Tibial nerve (tissue), 4 donors: ENCODE data around the gene MED15. TPM values are rescaled to one million over a fixed set of nuclear protein-coding genes. Genes with fewer than 3 reads are reported as not detected.
A peak's percentile ranks its signal among the peaks of the same experiment; 100 is the strongest.
"Not testable (repeated sequence)": the region's sequence is repeated elsewhere in the genome, so short reads cannot be mapped to it uniquely, and the experiment has no call there.

ENCODE experiments used
- DNase-seq, 2 donors: peaks; one replicate each; pipeline ENCODE4 v3.0.0-alpha.2; 2019; ENCODE audit warnings: low spot score in 2 of 2
- H3K27ac ChIP-seq, 4 donors: fragments of 200-600 bp; sonication (generic) in 3 of 4; one replicate each; pipeline ENCODE4 v1.5.1; 2017 to 2019; ENCODE audit warnings: mild to moderate bottlenecking in 1 of 4
- H3K27me3 ChIP-seq, 2 donors: fragments of 200-600 bp; sonication (generic) in 1 of 2; one replicate each; pipeline versions ENCODE4 v1.5.1 to v1.6.0; 2017 to 2019
- H3K36me3 ChIP-seq, 3 donors: fragments of 200-600 bp; sonication (generic); one replicate each; pipeline ENCODE4 v1.5.1; 2018 to 2019
- H3K4me1 ChIP-seq, 4 donors: fragments of 200-600 bp; sonication (generic) in 3 of 4; one replicate each; pipeline ENCODE4 v1.5.1; 2017 to 2019
- H3K4me3 ChIP-seq, 4 donors: fragments of 200-600 bp; sonication (generic) in 3 of 4; one replicate each; pipeline ENCODE4 v1.5.1; 2017 to 2019; ENCODE audit warnings: mild to moderate bottlenecking in 1 of 4, moderate library complexity in 1 of 4
- H3K9me3 ChIP-seq, 4 donors: fragments of 200-600 bp; sonication (generic) in 3 of 4; one replicate each; pipeline ENCODE4 v1.5.1; 2017 to 2019
- CTCF ChIP-seq, 5 experiments: fragments of 200-600 bp in 3 of 5; fragments of 450-650 bp in 2 of 5; sonication (generic) in 3 of 5; IDR thresholded peaks; one replicate each; pipeline ENCODE4 v1.5.1; 2016 to 2019; ENCODE audit warnings: antibody characterized with exemption in 5 of 5, mild to moderate bottlenecking in 3 of 5, moderate library complexity in 2 of 5
- EP300 ChIP-seq, 2 donors: sonication (generic); formaldehyde crosslinking; IDR thresholded peaks; one replicate each; pipeline ENCODE4 v1.6.1; 2017; ENCODE audit warnings: antibody characterized with exemption in 2 of 2, mild to moderate bottlenecking in 1 of 2
- POLR2A ChIP-seq, 2 donors: fragments of 450-650 bp; IDR thresholded peaks; one replicate each; pipeline ENCODE4 v1.6.1; 2017; ENCODE audit warnings: antibody characterized with exemption in 2 of 2, mild to moderate bottlenecking in 2 of 2, moderate library complexity in 2 of 2
- WGBS, 2 donors: methylation state at CpG; one replicate each; pipeline ENCODE4 v1.1.5; 2018; 5-methylcytosine and 5-hydroxymethylcytosine counted together
- total RNA-seq, 4 donors: library from RNA; depleted of rRNA; stranded (reverse); fragments of >200 nt; gene quantifications; one replicate each; pipeline ENCODE4 v1.1.0, GENCODE V29; 2016

MED15 gene
- total RNA-seq, 4 donors from 2014 or later, result 49.2 to 147 (median 102) TPM

- Histone ChIP-seq H3K9me3 (no peaks in the 10 kb centered on the region), H3K27me3 (no peaks in the 10 kb centered on the region), H3K4me3 (no peak overlapping the region), H3K4me1 (peaks cover 4 to 82% (median 52%) of the 10 kb centered on the region in 4 donors), H3K36me3 (peaks cover 0 to 24% (median 4%) of the 10 kb centered on the region in 3 donors), H3K27ac (peak overlapping the region; percentile 44 to 84 (median 74))
- WGBS, 2 donors, result 76 to 78% methylated on average over 6 to 11 of the region's 11 CpGs
- TF ChIP-seq POLR2A (IDR thresholded peaks at IDR 0.05) (no peak), CTCF (IDR thresholded peaks at IDR 0.05) (no peak), EP300 (IDR thresholded peaks at IDR 0.05) (no peak)
- no peak for DNase-seq
Observed at GRCh38 chr22:20533095-20533878, 25.9 kb downstream of the MED15 start.

GRCh38 chr22:20533879-20534265 lies 26.5 kb downstream of the MED15 start:
- no peaks in the 10 kb centered on the region for H3K27me3 ChIP-seq
- no peak for TF ChIP-seq POLR2A (IDR thresholded peaks at IDR 0.05)
- no peak for TF ChIP-seq EP300 (IDR thresholded peaks at IDR 0.05)
- no peak for TF ChIP-seq CTCF (IDR thresholded peaks at IDR 0.05)
- H3K4me1 ChIP-seq, result peaks cover 4 to 76% (median 52%) of the 10 kb centered on the region in 4 donors
- 38 to 40% methylated on average over 3 of the region's 3 CpGs for WGBS, 2 donors
- no peaks in the 10 kb centered on the region for H3K9me3 ChIP-seq
- no peak overlapping the region for H3K4me3 ChIP-seq
- no peak for DNase-seq
- H3K36me3 ChIP-seq, result peaks cover 2 to 24% (median 4%) of the 10 kb centered on the region in 3 donors
- peak overlapping the region in 3 of 4 donors; percentile 28 to 84 (median 83) for H3K27ac ChIP-seq

GRCh38 chr22:20536590-20537324 lies 29.3 kb downstream of the MED15 start:
- Histone ChIP-seq H3K27me3 (no peaks in the 10 kb centered on the region), H3K36me3 (peaks cover 4 to 52% (median 8%) of the 10 kb centered on the region in 3 donors), H3K4me1 (peaks cover 0 to 49% (median 29%) of the 10 kb centered on the region in 4 donors), H3K9me3 (no peaks in the 10 kb centered on the region), H3K4me3 (no peak overlapping the region), H3K27ac (peak overlapping the region in 3 of 4 donors; percentile 13 to 83 (median 54))
- WGBS, 2 donors, result 78 to 82% methylated on average over 12 of the region's 12 CpGs
- no peak for TF ChIP-seq POLR2A (IDR thresholded peaks at IDR 0.05)
- DNase-seq, result no peak

- 93 to 96% methylated on average over 3 of the region's 3 CpGs for WGBS, 2 donors
- H3K4me1 ChIP-seq, result peaks cover 0 to 43% (median 24%) of the 10 kb centered on the region in 4 donors
- H3K27ac ChIP-seq, result peak overlapping the region in 2 of 4 donors; percentile 54 to 83
- H3K9me3 ChIP-seq, result no peaks in the 10 kb centered on the region
- no peak for TF ChIP-seq EP300 (IDR thresholded peaks at IDR 0.05)
- TF ChIP-seq POLR2A (IDR thresholded peaks at IDR 0.05), result no peak
- no peak for TF ChIP-seq CTCF (IDR thresholded peaks at IDR 0.05)
- no peak for DNase-seq
- H3K27me3 ChIP-seq, result no peaks in the 10 kb centered on the region
- no peak overlapping the region for H3K4me3 ChIP-seq
- H3K36me3 ChIP-seq, result peaks cover 4 to 58% (median 8%) of the 10 kb centered on the region in 3 donors
Observed at GRCh38 chr22:20537325-20537756, 29.9 kb downstream of the MED15 start.

- Histone ChIP-seq H3K27ac (no peak overlapping the region), H3K27me3 (no peaks in the 10 kb centered on the region), H3K36me3 (peaks cover 4 to 62% (median 8%) of the 10 kb centered on the region in 3 donors), H3K9me3 (no peaks in the 10 kb centered on the region), H3K4me3 (no peak overlapping the region), H3K4me1 (peaks cover 0 to 36% (median 18%) of the 10 kb centered on the region in 4 donors)
- 90 to 95% methylated on average over 7 of the region's 7 CpGs for WGBS, 2 donors
- no peak for DNase-seq
- TF ChIP-seq CTCF (IDR thresholded peaks at IDR 0.05) (no peak), EP300 (IDR thresholded peaks at IDR 0.05) (no peak), POLR2A (IDR thresholded peaks at IDR 0.05) (no peak)
Observed at GRCh38 chr22:20537983-20538382, 30.6 kb downstream of the MED15 start.

GRCh38 chr22:20538875-20539274 lies 31.5 kb downstream of the MED15 start:
- not testable (repeated sequence) for H3K27ac ChIP-seq, H3K27me3 ChIP-seq, H3K9me3 ChIP-seq, DNase-seq, H3K4me3 ChIP-seq
- Histone ChIP-seq H3K36me3 (peaks cover 4 to 67% (median 8%) of the 10 kb centered on the region in 3 donors), H3K4me1 (peaks cover 0 to 27% (median 10%) of the 10 kb centered on the region in 4 donors)
- 95 to 96% methylated on average over 8 of the region's 8 CpGs for WGBS, 2 donors
